Measurements from ENCODE around the gene CAMK2D. TPM values are rescaled to one million over a fixed set of nuclear protein-coding genes. Genes with fewer than 3 reads are reported as not detected.
"Not testable (repeated sequence)": the region's sequence is repeated elsewhere in the genome, so short reads cannot be mapped to it uniquely, and the experiment has no call there.

CAMK2D gene
- total RNA-seq, 4 donors from 2014 or later = 45.9 to 67.1 (median 56.2) TPM

DNA sequence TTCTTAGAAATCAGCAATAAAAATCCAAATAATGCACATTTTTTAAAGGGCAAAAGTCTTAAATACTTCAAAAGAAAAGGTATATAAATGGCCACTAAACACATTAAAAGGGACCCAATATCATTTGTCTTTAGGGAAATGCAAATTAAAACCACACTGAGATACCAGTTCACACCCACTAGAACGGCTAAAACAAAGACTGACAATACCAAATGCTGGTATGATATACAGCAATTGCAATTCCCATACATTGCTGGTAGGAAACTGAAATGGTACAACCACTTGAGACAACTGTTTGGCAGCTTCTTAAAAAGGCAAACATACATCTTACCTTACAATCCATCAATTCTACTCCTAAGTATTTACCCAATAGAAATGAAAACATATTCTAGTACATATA, 33.7 kb downstream of the CAMK2D start:
- WGBS, 2 donors (ENCODE audit: low coverage in 1 of 2) = 75 to 81% methylated on average over 1 of the region's 1 CpG
- no peak for ATAC-seq
- Histone ChIP-seq H3K4me1 (peaks cover 0 to 13% (median 0%) of the 10 kb centered on the region in 3 donors), H3K36me3 (no peaks in the 10 kb centered on the region), H3K9me3 (no peaks in the 10 kb centered on the region), H3K4me3 (no peak overlapping the region), H3K27ac (no peak overlapping the region), H3K27me3 (no peaks in the 10 kb centered on the region)
- TF ChIP-seq CTCF (IDR thresholded peaks at IDR 0.05) = no peak
- TF ChIP-seq POLR2A (IDR thresholded peaks at IDR 0.05) = no peak
- no peak for TF ChIP-seq POLR2AphosphoS5 (IDR thresholded peaks at IDR 0.05)
- TF ChIP-seq EP300 (IDR thresholded peaks at IDR 0.05) = no peak

- no peak overlapping the region for H3K4me3 ChIP-seq
- TF ChIP-seq POLR2AphosphoS5 (IDR thresholded peaks at IDR 0.05) = no peak
- TF ChIP-seq EP300 (IDR thresholded peaks at IDR 0.05) = no peak
- 82 to 90% methylated on average over 1 of the region's 1 CpG for WGBS, 2 donors (ENCODE audit: low coverage in 1 of 2)
- H3K9me3 ChIP-seq = no peaks in the 10 kb centered on the region
- H3K36me3 ChIP-seq = no peaks in the 10 kb centered on the region
- peaks cover 0 to 11% (median 0%) of the 10 kb centered on the region in 3 donors for H3K4me1 ChIP-seq
- H3K27ac ChIP-seq = no peak overlapping the region
- ATAC-seq = no peak
- no peaks in the 10 kb centered on the region for H3K27me3 ChIP-seq
Measured at GRCh38 chr4:113725963-113726362, 35.6 kb downstream of the CAMK2D start.

- no peaks in the 10 kb centered on the region for H3K9me3 ChIP-seq
- no peak for TF ChIP-seq POLR2AphosphoS5 (IDR thresholded peaks at IDR 0.05)
- no peaks in the 10 kb centered on the region for H3K27me3 ChIP-seq
- 80 to 100% methylated on average over 1 of the region's 1 CpG for WGBS, 2 donors (ENCODE audit: low coverage in 1 of 2)
- no peaks in the 10 kb centered on the region for H3K36me3 ChIP-seq
- ATAC-seq = no peak
- H3K4me3 ChIP-seq = no peak overlapping the region
- H3K27ac ChIP-seq = no peak overlapping the region
- no peaks in the 10 kb centered on the region for H3K4me1 ChIP-seq
Measured at GRCh38 chr4:113718252-113718651, 43.3 kb downstream of the CAMK2D start.

DNA sequence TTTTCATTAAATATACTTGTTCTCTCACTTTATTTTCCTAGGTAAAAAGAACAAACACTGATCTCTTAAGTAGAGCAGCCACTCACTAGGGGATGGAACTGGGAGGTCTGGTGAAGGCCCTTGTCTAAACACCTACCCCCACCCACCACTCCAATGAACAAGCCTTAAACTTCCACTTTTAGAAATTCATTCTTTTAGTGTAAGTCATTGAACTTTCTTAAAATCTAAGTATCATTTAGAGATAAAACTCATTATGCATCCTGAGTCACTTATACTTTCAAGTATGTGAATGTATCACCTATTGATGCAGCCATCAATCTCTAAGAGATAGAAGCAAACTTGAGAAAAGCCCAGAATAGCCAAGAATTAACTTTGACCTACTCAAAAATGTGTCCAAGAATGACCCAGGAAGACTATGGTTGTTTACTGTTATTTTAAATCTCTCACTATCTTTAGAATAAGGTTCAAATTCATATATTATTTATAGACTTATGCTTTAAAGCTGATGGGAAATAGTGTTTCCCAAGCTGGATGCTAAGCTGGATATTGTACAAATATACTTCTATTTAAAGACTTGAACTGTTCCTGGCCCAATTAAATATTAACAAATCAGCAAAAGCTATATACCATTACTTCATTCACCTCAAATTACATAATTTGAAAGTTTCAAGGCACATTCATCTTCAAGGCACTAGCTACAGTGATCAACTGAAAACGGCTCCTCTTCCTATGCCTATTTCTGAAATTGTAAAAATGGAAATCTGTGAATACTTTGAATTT, 49.5 kb downstream of the CAMK2D start:
- H3K4me3 ChIP-seq = no peak overlapping the region
- no peaks in the 10 kb centered on the region for H3K27me3 ChIP-seq
- WGBS, 2 donors (ENCODE audit: low coverage in 1 of 2) = 17 to 42% methylated on average over 1 of the region's 1 CpG
- no peaks in the 10 kb centered on the region for H3K36me3 ChIP-seq
- ATAC-seq = no peak
- peaks cover 0 to 33% (median 5%) of the 10 kb centered on the region in 3 donors for H3K4me1 ChIP-seq
- H3K27ac ChIP-seq = no peak overlapping the region
- no peak for TF ChIP-seq POLR2A (IDR thresholded peaks at IDR 0.05)
- TF ChIP-seq EP300 (IDR thresholded peaks at IDR 0.05) = no peak
- TF ChIP-seq POLR2AphosphoS5 (IDR thresholded peaks at IDR 0.05) = no peak
- no peaks in the 10 kb centered on the region for H3K9me3 ChIP-seq

DNA sequence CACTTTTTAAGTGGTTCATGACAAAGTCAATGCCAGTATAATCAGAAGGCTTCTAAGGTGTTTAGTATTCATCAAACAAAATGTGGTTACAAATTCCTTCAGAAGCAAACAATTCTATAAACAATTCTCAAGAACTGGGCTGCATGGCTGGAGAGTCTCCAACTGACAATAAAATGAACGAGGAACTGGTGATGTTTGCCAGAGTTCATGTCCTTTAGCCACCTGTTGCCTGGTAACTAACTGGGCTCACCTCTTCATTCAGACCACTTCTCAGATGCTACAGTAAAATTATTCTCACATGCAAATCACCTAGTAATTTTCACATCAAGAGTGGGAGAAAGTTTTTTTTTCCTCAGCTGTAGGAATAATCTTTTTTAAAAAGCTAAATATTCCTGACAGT, 53.3 kb downstream of the CAMK2D start:
- Histone ChIP-seq H3K27me3 (no peaks in the 10 kb centered on the region), H3K27ac (no peak overlapping the region), H3K36me3 (no peaks in the 10 kb centered on the region), H3K4me1 (peaks cover 0 to 33% (median 5%) of the 10 kb centered on the region in 3 donors), H3K4me3 (no peak overlapping the region), H3K9me3 (no peaks in the 10 kb centered on the region)
- 0 to 13% methylated on average over 1 of the region's 1 CpG for WGBS, 2 donors (ENCODE audit: low coverage in 1 of 2)
- ATAC-seq = no peak
- no peak for TF ChIP-seq EP300 (IDR thresholded peaks at IDR 0.05)

DNA sequence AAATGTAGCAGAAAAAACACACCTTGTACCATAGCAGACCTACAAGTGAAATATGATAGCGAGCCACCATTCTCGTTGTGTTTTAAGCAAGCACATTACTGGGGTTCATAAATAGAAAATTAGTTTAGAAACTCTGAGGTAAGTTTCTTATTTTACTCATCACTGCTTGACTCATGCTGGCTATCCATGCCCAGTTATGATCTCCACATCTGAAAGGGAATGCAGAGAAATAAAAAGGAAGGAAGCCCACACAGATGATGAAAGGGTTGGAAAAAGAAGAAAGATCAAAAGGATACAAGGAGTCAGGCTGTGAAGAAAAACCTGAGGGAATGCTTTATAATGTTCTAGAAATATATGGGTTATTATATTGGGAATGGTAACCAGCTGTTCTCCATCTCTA, 54.5 kb downstream of the CAMK2D start:
- H3K9me3 ChIP-seq = no peaks in the 10 kb centered on the region
- peaks cover 0 to 24% (median 5%) of the 10 kb centered on the region in 3 donors for H3K4me1 ChIP-seq
- H3K27ac ChIP-seq = no peak overlapping the region
- no peak overlapping the region for H3K4me3 ChIP-seq
- ATAC-seq = no peak
- WGBS, 2 donors (ENCODE audit: low coverage in 1 of 2) = 39 to 48% methylated on average over 2 of the region's 2 CpGs
- H3K36me3 ChIP-seq = no peaks in the 10 kb centered on the region
- H3K27me3 ChIP-seq = no peaks in the 10 kb centered on the region
- TF ChIP-seq POLR2A (IDR thresholded peaks at IDR 0.05) = no peak
- no peak for TF ChIP-seq POLR2AphosphoS5 (IDR thresholded peaks at IDR 0.05)
- TF ChIP-seq EP300 (IDR thresholded peaks at IDR 0.05) = no peak
- TF ChIP-seq CTCF (IDR thresholded peaks at IDR 0.05) = no peak

GRCh38 chr4:113705097-113705496, 56.4 kb downstream of the CAMK2D start:
- not testable (repeated sequence) for H3K27me3 ChIP-seq, ATAC-seq, H3K4me3 ChIP-seq, H3K9me3 ChIP-seq, H3K27ac ChIP-seq, H3K36me3 ChIP-seq
- WGBS, 2 donors (ENCODE audit: low coverage in 1 of 2) = 90 to 100% methylated on average over 2 of the region's 6 CpGs
- H3K4me1 ChIP-seq = peaks cover 0 to 33% (median 5%) of the 10 kb centered on the region in 3 donors

DNA sequence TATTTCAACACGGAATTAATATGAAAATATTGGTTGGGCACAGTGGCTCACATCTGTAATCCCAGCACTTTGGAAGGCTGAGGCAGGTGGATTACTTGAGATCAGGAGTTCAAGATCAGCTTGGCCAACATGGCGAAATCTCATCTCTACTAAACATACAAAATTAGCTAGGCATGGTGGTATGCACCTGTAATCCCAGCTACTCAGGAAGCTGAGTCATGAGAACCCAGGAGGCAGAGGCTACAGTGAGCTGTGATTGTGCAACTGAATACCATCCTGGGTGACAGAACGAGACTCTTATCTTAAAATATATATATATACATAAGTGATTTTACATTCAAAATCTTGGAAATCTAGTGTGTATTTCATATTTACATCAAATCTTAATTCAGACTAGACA, 58.9 kb downstream of the CAMK2D start:
- H3K36me3 ChIP-seq, ATAC-seq, H3K27me3 ChIP-seq, H3K4me3 ChIP-seq, H3K27ac ChIP-seq, H3K9me3 ChIP-seq: not testable (repeated sequence)
- whole genome bisulfite sequencing, 2 donors (ENCODE audit: low coverage in 1 of 2) = 96 to 100% methylated on average over 3 of the region's 3 CpGs
- H3K4me1 ChIP-seq = peaks cover 0 to 17% (median 0%) of the 10 kb centered on the region in 3 donors
